Stomach (tissue), 4 donors: ENCODE data around the gene PDE3B.

Experiments
- CTCF ChIP-seq, 7 experiments: fragments of 450-650 bp in 4 of 7; fragments of 200-600 bp in 3 of 7; sonication (generic) in 3 of 7; IDR thresholded peaks; one replicate each; pipeline ENCODE4 v1.5.1; 2016 to 2019; ENCODE audit warnings: antibody characterized with exemption in 7 of 7, control low read depth in 2 of 7, mild to moderate bottlenecking in 1 of 7
- EP300 ChIP-seq: sonication (generic); formaldehyde crosslinking; IDR thresholded peaks from one replicate; pipeline ENCODE4 v1.6.1; 2017; ENCODE audit warnings: antibody characterized with exemption
- POLR2A ChIP-seq, 4 donors: fragments of 450-650 bp; IDR thresholded peaks; one replicate each; pipeline ENCODE4 v1.6.1; 2016; ENCODE audit warnings: antibody characterized with exemption in 4 of 4, control low read depth in 2 of 4, mild to moderate bottlenecking in 1 of 4, moderate library complexity in 1 of 4
- POLR2AphosphoS5 ChIP-seq, 3 donors: sonication (generic); formaldehyde crosslinking; IDR thresholded peaks; one replicate each; pipeline ENCODE4 v1.6.1; 2016; ENCODE audit warnings: antibody characterized with exemption in 3 of 3

GRCh38 chr11:14748090-14748489 lies 104.5 kb downstream of the PDE3B start:
- TF ChIP-seq CTCF (IDR thresholded peaks at IDR 0.05) (no peak), POLR2A (IDR thresholded peaks at IDR 0.05) (no peak), EP300 (no peak), POLR2AphosphoS5 (IDR thresholded peaks at IDR 0.05) (no peak)
